CD8-positive, alpha-beta memory T cell (primary cell): ENCODE results near the gene CNTD1. TPM values are rescaled to one million over a fixed set of nuclear protein-coding genes. Genes with fewer than 3 reads are reported as not detected.

Experiments
- CTCF ChIA-PET: fragments of 350-600 bp; sonication (Branson Sonifier 250); formaldehyde crosslinking; loops from one replicate; lab custom pipeline; 2021; ENCODE audit warnings: antibody characterized with exemption; lab: Charles Lee
- POLR2A ChIA-PET: fragments of 350-600 bp; sonication (Branson Sonifier 250); formaldehyde crosslinking; loops from one replicate; lab custom pipeline; 2021; ENCODE audit warnings: antibody characterized with exemption; lab: Charles Lee
- DNase-seq, 5 donors: peaks; one replicate each; pipeline versions ENCODE4 v3.0.0 to v3.0.0-alpha.2; 2020 to 2022; ENCODE audit warnings: mixed read lengths in 1 of 5
- H3K27ac ChIP-seq: one replicate; pipeline ENCODE4 v1.7.0; 2013; ENCODE audit warnings: low read depth, mild to moderate bottlenecking, low read length, moderate library complexity
- H3K27me3 ChIP-seq: 2 replicates; pipeline ENCODE4 v1.7.0; 2013; ENCODE audit warnings: low read length, mild to moderate bottlenecking; ENCODE audit not compliant: insufficient read depth, poor library complexity, severe bottlenecking
- H3K36me3 ChIP-seq: 2 replicates; pipeline ENCODE4 v1.7.0; 2013; ENCODE audit warnings: mild to moderate bottlenecking, low read length, moderate library complexity; ENCODE audit not compliant: insufficient read depth
- H3K4me1 ChIP-seq: 2 replicates; pipeline ENCODE4 v1.7.0; 2013; ENCODE audit warnings: mild to moderate bottlenecking, low read length, moderate library complexity; ENCODE audit not compliant: insufficient read depth
- H3K4me3 ChIP-seq: 2 replicates; pipeline ENCODE4 v1.7.0; 2013; ENCODE audit warnings: mild to moderate bottlenecking, low read length
- H3K9me3 ChIP-seq: 2 replicates; pipeline ENCODE4 v1.7.0; 2013; ENCODE audit warnings: mild to moderate bottlenecking, low read length
- H3K27ac Mint-ChIP-seq, 8 donors: one replicate each; pipeline ENCODE4 v1.8.0; 2020 to 2021; ENCODE audit warnings: mixed read lengths in 8 of 8, mild to moderate bottlenecking in 6 of 8, inconsistent platforms in 3 of 8, moderate library complexity in 3 of 8
- H3K27me3 Mint-ChIP-seq, 2 donors: one replicate each; pipeline ENCODE4 v1.8.0; 2020 to 2021; ENCODE audit warnings: mixed read lengths in 2 of 2, mild to moderate bottlenecking in 1 of 2, moderate library complexity in 1 of 2
- H3K36me3 Mint-ChIP-seq, 3 donors: one replicate each; pipeline ENCODE4 v1.8.0; 2020 to 2021; ENCODE audit warnings: mixed read lengths in 3 of 3, inconsistent platforms in 1 of 3, mild to moderate bottlenecking in 1 of 3
- H3K4me1 Mint-ChIP-seq, 3 donors: one replicate each; pipeline ENCODE4 v1.8.0; 2020 to 2021; ENCODE audit warnings: mixed read lengths in 3 of 3, inconsistent platforms in 1 of 3, mild to moderate bottlenecking in 1 of 3
- H3K4me3 Mint-ChIP-seq, 7 donors: one replicate each; pipeline ENCODE4 v1.8.0; 2020 to 2021; ENCODE audit warnings: mixed read lengths in 7 of 7, mild to moderate bottlenecking in 6 of 7, moderate library complexity in 4 of 7, inconsistent platforms in 2 of 7
- H3K9me3 Mint-ChIP-seq, 5 donors: one replicate each; pipeline ENCODE4 v1.8.0; 2020 to 2022; ENCODE audit warnings: mixed read lengths in 5 of 5, mild to moderate bottlenecking in 3 of 5, moderate library complexity in 2 of 5, inconsistent platforms in 1 of 5
- polyA plus RNA-seq: library from polyadenylated mRNA; unstranded; fragments of 300-500 nt; fragmentation: Illumina TruSeq; gene quantifications from one replicate; pipeline ENCODE4 v1.2.3, GENCODE V29; 2021
- total RNA-seq, 2 experiments: library from RNA; stranded (reverse); gene quantifications; one replicate each; pipeline ENCODE4 v1.2.3, GENCODE V29; 2021

CNTD1 gene
- total and polyA plus RNA-seq, 3 experiments from 2014 or later = 0.15 TPM; not detected in 2

DNA sequence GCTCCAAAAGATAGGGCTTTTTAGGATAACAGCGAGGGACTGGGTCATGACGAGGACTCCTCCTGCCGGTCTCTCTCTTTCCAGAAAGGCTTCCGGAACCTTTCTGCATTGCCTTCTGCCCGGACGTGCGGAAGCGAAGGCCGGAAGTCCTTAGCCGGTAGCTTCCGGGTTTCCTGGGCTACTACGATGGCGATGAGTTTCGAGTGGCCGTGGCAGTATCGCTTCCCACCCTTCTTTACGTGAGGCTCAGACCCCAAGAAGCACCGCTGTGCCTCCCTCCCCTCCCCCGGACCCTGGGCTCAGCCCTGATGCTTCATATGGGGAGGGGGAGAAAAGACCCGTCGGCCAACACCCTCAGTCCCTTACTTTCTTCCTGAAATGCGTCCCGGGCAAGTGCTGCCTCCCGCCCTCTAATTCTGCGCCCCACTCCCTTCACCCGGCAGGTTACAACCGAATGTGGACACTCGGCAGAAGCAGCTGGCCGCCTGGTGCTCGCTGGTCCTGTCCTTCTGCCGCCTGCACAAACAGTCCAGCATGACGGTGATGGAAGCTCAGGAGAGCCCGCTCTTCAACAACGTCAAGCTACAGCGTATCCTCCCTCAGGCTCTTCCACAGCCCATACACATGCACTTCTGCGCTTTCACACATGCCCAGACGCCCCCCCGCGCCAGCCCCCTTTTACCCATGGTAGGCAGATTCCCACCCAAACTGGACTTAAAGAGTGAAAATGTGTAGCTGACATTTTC is 25.2 kb upstream of the CNTD1 start, which contains the start of gene VPS25:
VPS25 (plus strand) TSS at position 160 of the 746 bp plus-strand sequence; CDS start at position 187, 27 bp downstream.
- no peaks in the 10 kb centered on the region for H3K27me3 ChIP-seq
- DNase-seq = peak; percentile 57 to 84 (median 68)
- no peaks in the 10 kb centered on the region for H3K9me3 ChIP-seq
- peak within 1 kb of the TSS; percentile 91 to 99 (median 98) for H3K4me3 Mint-ChIP-seq
- ChIA-PET CTCF (interaction anchor here (0.9 to 2.9 kb wide), 6 partner anchors 10 to 433 kb away, joined by 3 to 10 read pairs (median 8); partner anchors contain the start of genes BECN1 and PSMC3IP), POLR2A (interaction anchor here (0.5 to 1.8 kb wide), 13 partner anchors 9 to 587 kb away, joined by 3 to 10 read pairs (median 3); partner anchors contain the start of genes BECN1 and COA3)
- H3K36me3 ChIP-seq = peaks cover 14% of the 10 kb centered on the region
- H3K4me1 ChIP-seq = peaks cover 11% of the 10 kb centered on the region
- H3K27ac ChIP-seq = peak within 1 kb of the TSS; percentile 91
- no peaks in the 10 kb centered on the region for H3K9me3 Mint-ChIP-seq
- H3K27ac Mint-ChIP-seq = peak within 1 kb of the TSS; percentile 88 to 100 (median 99)
- peaks cover 19 to 34% (median 30%) of the 10 kb centered on the region in 3 donors for H3K4me1 Mint-ChIP-seq
- H3K4me3 ChIP-seq = peak within 1 kb of the TSS; percentile 99
- peaks cover 11 to 48% (median 13%) of the 10 kb centered on the region in 3 donors for H3K36me3 Mint-ChIP-seq
- H3K27me3 Mint-ChIP-seq = peaks cover 0 to 2% of the 10 kb centered on the region in 2 donors

DNA sequence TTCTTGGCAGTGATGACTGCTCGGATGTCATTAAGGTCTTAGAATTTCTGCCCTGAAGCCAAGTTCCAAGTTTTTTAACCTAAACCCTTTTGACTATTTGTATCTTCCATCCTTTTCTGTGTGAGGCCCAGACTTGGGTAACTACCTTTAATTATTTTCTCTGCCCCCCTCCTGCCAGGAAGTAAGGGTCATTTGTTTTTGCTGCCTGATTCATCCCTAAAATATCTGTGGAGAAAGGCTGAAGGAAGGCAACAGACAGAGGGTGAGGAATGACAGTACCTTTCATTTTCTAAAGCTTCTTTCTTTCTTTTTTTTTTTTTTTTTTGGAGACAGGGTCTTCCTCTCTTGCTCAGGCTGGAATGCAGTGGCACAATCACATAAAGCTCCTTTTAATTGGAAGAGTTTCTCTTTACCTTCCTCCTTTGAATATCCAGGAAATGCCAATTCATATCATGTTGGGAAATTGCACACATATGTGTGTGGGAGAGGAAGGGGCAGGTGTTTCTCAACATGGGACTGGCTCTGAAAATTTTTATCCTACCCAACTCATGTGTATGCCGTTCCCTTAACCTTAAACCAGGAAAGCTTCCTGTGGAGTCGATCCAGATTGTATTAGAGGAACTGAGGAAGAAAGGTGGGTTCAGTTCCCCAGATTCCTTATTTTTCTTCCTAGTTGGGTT is 24.5 kb upstream of the CNTD1 start:
- H3K27ac Mint-ChIP-seq = peak overlapping the region; percentile 88 to 100 (median 99)
- DNase-seq = no peak
- peaks cover 14 to 55% (median 17%) of the 10 kb centered on the region in 3 donors for H3K36me3 Mint-ChIP-seq
- ChIA-PET POLR2A (interaction anchor here (0.5 to 1.8 kb wide), 9 partner anchors 8 to 586 kb away, joined by 3 to 10 read pairs (median 4); partner anchors contain the start of gene BECN1), CTCF (interaction anchor here (1.8 to 2.9 kb wide), 3 partner anchors 14 to 196 kb away, joined by 5 to 10 read pairs (median 10); partner anchors contain the start of genes BECN1 and PSMC3IP)
- Histone ChIP-seq H3K27ac (peak overlapping the region; percentile 91), H3K4me1 (peaks cover 11% of the 10 kb centered on the region), H3K9me3 (no peaks in the 10 kb centered on the region), H3K27me3 (no peaks in the 10 kb centered on the region), H3K4me3 (peak overlapping the region; percentile 99), H3K36me3 (peaks cover 21% of the 10 kb centered on the region)
- H3K4me1 Mint-ChIP-seq = peaks cover 19 to 34% (median 30%) of the 10 kb centered on the region in 3 donors
- H3K27me3 Mint-ChIP-seq = peaks cover 0 to 1% of the 10 kb centered on the region in 2 donors
- peak overlapping the region; percentile 91 to 99 (median 98) for H3K4me3 Mint-ChIP-seq
- no peaks in the 10 kb centered on the region for H3K9me3 Mint-ChIP-seq

DNA sequence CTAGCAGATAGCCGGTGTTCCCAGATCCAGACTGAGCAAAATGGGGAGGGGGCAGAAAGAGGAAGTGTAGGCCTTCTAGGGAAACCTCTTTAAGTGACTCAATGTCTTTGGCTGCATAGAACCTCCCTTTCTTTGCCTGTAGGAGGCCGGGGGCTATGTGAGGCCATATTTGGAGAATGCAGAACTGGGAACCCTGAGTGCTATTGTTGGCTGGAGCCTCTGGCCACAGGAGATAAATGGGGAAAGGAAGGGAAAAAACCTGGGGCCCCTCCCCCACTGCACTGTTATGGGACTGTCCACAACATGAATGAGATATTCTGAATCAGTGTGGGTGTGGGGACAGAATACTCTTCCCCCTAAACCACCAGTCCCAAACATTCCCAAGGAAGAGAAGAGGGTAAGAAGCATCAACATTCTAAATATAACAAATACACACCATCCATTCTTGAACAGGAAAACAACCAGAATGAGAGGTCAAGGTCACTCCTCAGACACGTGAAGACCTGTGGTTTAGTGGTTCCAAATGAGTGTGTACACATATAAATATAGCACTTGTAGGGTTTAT is 23.0 kb upstream of the CNTD1 start:
- peaks cover 26 to 40% (median 39%) of the 10 kb centered on the region in 3 donors for H3K4me1 Mint-ChIP-seq
- CTCF ChIA-PET = no interaction called here
- no peak overlapping the region for H3K4me3 ChIP-seq
- H3K36me3 Mint-ChIP-seq = peaks cover 19 to 62% (median 22%) of the 10 kb centered on the region in 3 donors
- peak overlapping the region; percentile 19 for H3K27ac ChIP-seq
- POLR2A ChIA-PET = no interaction called here
- no peaks in the 10 kb centered on the region for H3K9me3 Mint-ChIP-seq
- no peaks in the 10 kb centered on the region for H3K9me3 ChIP-seq
- H3K27ac Mint-ChIP-seq = peak overlapping the region in 1 of 8 donors; percentile 38
- peak overlapping the region in 3 of 7 donors; percentile 51 to 99 (median 98) for H3K4me3 Mint-ChIP-seq
- peaks cover 5 to 8% of the 10 kb centered on the region in 2 donors for H3K27me3 Mint-ChIP-seq
- H3K4me1 ChIP-seq = peaks cover 11% of the 10 kb centered on the region
- peaks cover 26% of the 10 kb centered on the region for H3K36me3 ChIP-seq
- DNase-seq = no peak
- H3K27me3 ChIP-seq = no peaks in the 10 kb centered on the region

DNA sequence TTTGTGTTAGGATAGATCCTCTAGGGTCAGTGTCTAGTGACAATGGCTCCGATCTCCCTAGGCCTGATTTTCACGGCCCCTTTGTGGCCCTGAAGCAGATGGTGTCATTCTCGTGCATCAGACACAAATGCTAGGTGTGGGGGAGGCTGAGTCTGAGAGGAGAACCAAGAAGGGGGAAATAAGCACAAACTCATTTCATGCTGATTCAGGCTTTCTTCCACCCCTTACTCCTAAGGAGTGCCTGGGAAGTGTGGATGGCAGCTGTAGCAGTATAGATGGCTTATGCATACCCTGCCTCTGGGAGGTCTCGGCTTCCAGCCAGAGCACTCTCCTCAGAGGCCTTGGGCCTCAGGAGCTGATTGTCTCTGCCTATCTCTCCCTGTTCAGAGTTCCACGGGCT is 20.1 kb upstream of the CNTD1 start:
- DNase-seq = no peak
- H3K4me1 Mint-ChIP-seq = peaks cover 18 to 40% (median 22%) of the 10 kb centered on the region in 3 donors
- H3K27me3 Mint-ChIP-seq = peaks cover 16 to 31% of the 10 kb centered on the region in 2 donors
- peaks cover 21% of the 10 kb centered on the region for H3K27me3 ChIP-seq
- peaks cover 19 to 56% (median 19%) of the 10 kb centered on the region in 3 donors for H3K36me3 Mint-ChIP-seq
- H3K4me3 ChIP-seq = no peak overlapping the region
- ChIA-PET POLR2A (no interaction called here), CTCF (interaction anchor here (1.0 kb wide), 1 partner anchor 15 kb away, joined by 4 read pairs; no protein-coding TSS in a partner anchor)
- no peaks in the 10 kb centered on the region for H3K9me3 ChIP-seq
- H3K27ac Mint-ChIP-seq = no peak overlapping the region
- peaks cover 9% of the 10 kb centered on the region for H3K4me1 ChIP-seq
- peaks cover 26% of the 10 kb centered on the region for H3K36me3 ChIP-seq
- H3K9me3 Mint-ChIP-seq = no peaks in the 10 kb centered on the region
- H3K4me3 Mint-ChIP-seq = no peak overlapping the region
- peak overlapping the region; percentile 0 for H3K27ac ChIP-seq

DNA sequence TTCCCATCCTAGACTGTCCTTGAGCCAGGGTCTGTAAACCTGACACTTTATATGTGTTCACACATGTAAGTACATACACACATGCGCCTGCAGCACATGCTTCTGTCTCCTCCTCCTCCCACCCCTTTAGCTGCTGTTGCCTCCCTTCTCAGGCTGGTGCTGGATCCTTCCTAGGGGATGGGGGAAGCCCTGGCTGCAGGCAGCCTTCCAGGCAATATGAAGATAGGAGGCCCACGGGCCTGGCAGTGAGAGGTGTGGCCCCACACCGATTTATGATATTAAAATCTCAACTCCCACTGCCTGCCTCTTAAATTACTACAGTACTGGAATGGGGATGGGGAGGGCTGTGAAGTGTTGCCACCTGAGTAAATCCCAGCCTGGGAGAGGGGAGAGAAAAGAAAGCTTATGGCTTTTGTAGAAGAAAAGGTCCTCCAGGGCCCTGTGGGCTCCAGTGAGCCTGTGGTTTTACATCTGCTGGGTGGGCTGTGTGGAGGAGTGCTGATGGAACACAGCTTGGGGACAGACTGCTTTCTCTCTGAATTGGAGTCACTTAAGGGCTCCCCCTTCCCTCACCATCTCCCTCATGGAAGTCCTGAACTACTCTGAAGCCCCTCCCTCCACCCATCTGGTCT is 19.2 kb upstream of the CNTD1 start:
- H3K27me3 ChIP-seq = peaks cover 26% of the 10 kb centered on the region
- no peaks in the 10 kb centered on the region for H3K9me3 ChIP-seq
- ChIA-PET CTCF (interaction anchor here (0.6 kb wide), 1 partner anchor 41 kb away, joined by 3 read pairs; no protein-coding TSS in a partner anchor), POLR2A (no interaction called here)
- H3K36me3 ChIP-seq = peaks cover 26% of the 10 kb centered on the region
- no peak overlapping the region for H3K27ac Mint-ChIP-seq
- H3K4me3 ChIP-seq = no peak overlapping the region
- peaks cover 14 to 39% (median 14%) of the 10 kb centered on the region in 3 donors for H3K4me1 Mint-ChIP-seq
- peaks cover 18 to 49% (median 19%) of the 10 kb centered on the region in 3 donors for H3K36me3 Mint-ChIP-seq
- DNase-seq = no peak
- H3K9me3 Mint-ChIP-seq = no peaks in the 10 kb centered on the region
- peaks cover 6% of the 10 kb centered on the region for H3K4me1 ChIP-seq
- H3K4me3 Mint-ChIP-seq = peak overlapping the region in 3 of 7 donors; percentile 4 to 74 (median 15)
- H3K27ac ChIP-seq = peak overlapping the region; percentile 27
- peaks cover 23 to 40% of the 10 kb centered on the region in 2 donors for H3K27me3 Mint-ChIP-seq

DNA sequence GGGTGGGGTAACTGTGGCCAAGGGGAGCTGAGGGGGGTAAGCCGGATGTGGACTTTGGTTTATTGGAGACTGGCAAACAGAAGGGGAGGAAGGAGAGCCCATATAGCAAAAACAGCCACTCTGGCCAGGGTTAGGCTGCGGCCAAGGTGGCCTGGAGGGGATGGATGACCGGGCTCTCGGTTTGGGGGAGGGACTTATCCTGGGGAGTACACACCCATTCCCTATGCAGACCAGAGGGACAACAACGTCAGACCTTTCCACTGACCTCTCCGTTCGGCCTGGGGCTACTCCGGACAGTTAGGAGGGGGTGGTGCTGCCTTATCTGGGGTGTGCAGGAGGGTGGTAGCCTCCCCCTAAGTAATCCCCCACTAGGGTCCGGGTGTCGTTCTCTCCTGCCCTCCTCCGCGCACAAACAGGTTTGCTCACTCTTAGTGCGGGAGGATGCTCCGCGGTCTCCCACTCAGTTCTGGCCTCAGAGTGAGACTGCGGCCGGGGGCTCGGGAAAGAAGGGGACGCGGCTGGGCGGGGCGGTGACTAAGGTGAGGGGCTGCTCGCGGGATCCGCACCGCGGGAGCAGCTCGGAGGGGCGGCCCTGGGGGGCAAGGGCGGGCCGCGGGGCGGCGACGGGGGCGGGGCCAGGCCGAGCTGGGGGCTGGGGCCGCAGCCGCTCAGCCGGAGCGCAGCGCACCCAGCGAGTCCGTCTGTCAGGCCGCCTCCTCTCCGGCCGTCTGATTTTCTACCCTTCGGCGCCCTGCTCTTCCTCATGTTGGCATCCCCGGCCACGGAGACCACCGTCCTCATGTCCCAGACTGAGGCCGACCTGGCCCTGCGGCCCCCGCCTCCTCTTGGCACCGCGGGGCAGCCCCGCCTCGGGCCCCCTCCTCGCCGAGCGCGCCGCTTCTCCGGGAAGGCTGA is 18.5 kb upstream of the CNTD1 start, which contains the start of gene WNK4:
WNK4 (plus strand) TSS at position 675 of the 915 bp plus-strand sequence; CDS start at position 764, 89 bp downstream.
- peaks cover 18 to 43% (median 19%) of the 10 kb centered on the region in 3 donors for H3K36me3 Mint-ChIP-seq
- H3K4me3 Mint-ChIP-seq = peak within 1 kb of the TSS in 3 of 7 donors; percentile 15 to 74 (median 58)
- H3K9me3 ChIP-seq = no peaks in the 10 kb centered on the region
- H3K9me3 Mint-ChIP-seq = peaks cover 0 to 4% (median 0%) of the 10 kb centered on the region in 5 donors
- H3K4me1 Mint-ChIP-seq = peaks cover 13 to 42% (median 18%) of the 10 kb centered on the region in 3 donors
- peaks cover 34% of the 10 kb centered on the region for H3K27me3 ChIP-seq
- H3K4me1 ChIP-seq = peaks cover 13% of the 10 kb centered on the region
- H3K27ac ChIP-seq = peak within 1 kb of the TSS; percentile 65
- H3K27me3 Mint-ChIP-seq = peaks cover 26 to 47% of the 10 kb centered on the region in 2 donors
- H3K4me3 ChIP-seq = peak within 1 kb of the TSS; percentile 22
- DNase-seq = no peak
- peaks cover 26% of the 10 kb centered on the region for H3K36me3 ChIP-seq
- POLR2A ChIA-PET = no interaction called here
- CTCF ChIA-PET = interaction anchor here (0.6 to 1.3 kb wide), 3 partner anchors 14 to 41 kb away, joined by 3 to 4 read pairs (median 3); no protein-coding TSS in a partner anchor
- H3K27ac Mint-ChIP-seq = peak within 1 kb of the TSS in 2 of 8 donors; percentile 55 to 60
